ENCODE data around the gene ENOSF1. TPM values are rescaled to one million over a fixed set of nuclear protein-coding genes. Genes with fewer than 3 reads are reported as not detected.

The ENOSF1 gene
- total RNA-seq, 4 donors from 2014 or later: 77.6 to 191 (median 132) TPM

GRCh38 chr18:662197-662596, 50.2 kb downstream of the ENOSF1 start:
- Histone ChIP-seq H3K36me3 (no peaks in the 10 kb centered on the region), H3K4me3 (no peak overlapping the region), H3K4me1 (peaks cover 0 to 6% (median 3%) of the 10 kb centered on the region in 4 donors), H3K27ac (no peak overlapping the region), H3K9me3 (no peaks in the 10 kb centered on the region), H3K27me3 (no peaks in the 10 kb centered on the region)
- TF ChIP-seq, protein P1, sequence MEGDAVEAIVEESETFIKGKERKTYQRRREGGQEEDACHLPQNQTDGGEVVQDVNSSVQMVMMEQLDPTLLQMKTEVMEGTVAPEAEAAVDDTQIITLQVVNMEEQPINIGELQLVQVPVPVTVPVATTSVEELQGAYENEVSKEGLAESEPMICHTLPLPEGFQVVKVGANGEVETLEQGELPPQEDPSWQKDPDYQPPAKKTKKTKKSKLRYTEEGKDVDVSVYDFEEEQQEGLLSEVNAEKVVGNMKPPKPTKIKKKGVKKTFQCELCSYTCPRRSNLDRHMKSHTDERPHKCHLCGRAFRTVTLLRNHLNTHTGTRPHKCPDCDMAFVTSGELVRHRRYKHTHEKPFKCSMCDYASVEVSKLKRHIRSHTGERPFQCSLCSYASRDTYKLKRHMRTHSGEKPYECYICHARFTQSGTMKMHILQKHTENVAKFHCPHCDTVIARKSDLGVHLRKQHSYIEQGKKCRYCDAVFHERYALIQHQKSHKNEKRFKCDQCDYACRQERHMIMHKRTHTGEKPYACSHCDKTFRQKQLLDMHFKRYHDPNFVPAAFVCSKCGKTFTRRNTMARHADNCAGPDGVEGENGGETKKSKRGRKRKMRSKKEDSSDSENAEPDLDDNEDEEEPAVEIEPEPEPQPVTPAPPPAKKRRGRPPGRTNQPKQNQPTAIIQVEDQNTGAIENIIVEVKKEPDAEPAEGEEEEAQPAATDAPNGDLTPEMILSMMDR (IDR thresholded peaks at IDR 0.05): no peak
- TF ChIP-seq POLR2A (IDR thresholded peaks at IDR 0.05): no peak
- no peak for DNase-seq

- H3K4me1 ChIP-seq: peaks cover 0 to 6% (median 3%) of the 10 kb centered on the region in 4 donors
- no peak for TF ChIP-seq POLR2A (IDR thresholded peaks at IDR 0.05)
- TF ChIP-seq, protein P1 (IDR thresholded peaks at IDR 0.05): no peak
- H3K36me3 ChIP-seq: no peaks in the 10 kb centered on the region
- H3K4me3 ChIP-seq: no peak overlapping the region
- H3K9me3 ChIP-seq: no peaks in the 10 kb centered on the region
- H3K27me3 ChIP-seq: no peaks in the 10 kb centered on the region
- no peak for DNase-seq
- no peak overlapping the region for H3K27ac ChIP-seq
Observed at GRCh38 chr18:659597-659996, 52.8 kb downstream of the ENOSF1 start.

GRCh38 chr18:658947-659533, 53.4 kb downstream of the ENOSF1 start:
- H3K9me3 ChIP-seq: no peaks in the 10 kb centered on the region
- peak overlapping the region in 3 of 4 donors; percentile 39 to 76 (median 65) for H3K4me3 ChIP-seq
- H3K27me3 ChIP-seq: no peaks in the 10 kb centered on the region
- H3K4me1 ChIP-seq: peaks cover 0 to 6% (median 3%) of the 10 kb centered on the region in 4 donors
- no peaks in the 10 kb centered on the region for H3K36me3 ChIP-seq
- DNase-seq: no peak
- TF ChIP-seq POLR2A (IDR thresholded peaks at IDR 0.05): no peak
- TF ChIP-seq, protein P1 (IDR thresholded peaks at IDR 0.05): no peak
- no peak overlapping the region for H3K27ac ChIP-seq

- Histone ChIP-seq H3K27me3 (no peaks in the 10 kb centered on the region), H3K9me3 (no peaks in the 10 kb centered on the region), H3K36me3 (no peaks in the 10 kb centered on the region), H3K27ac (peak overlapping the region; percentile 10 to 80 (median 56)), H3K4me3 (peak overlapping the region; percentile 39 to 76 (median 69)), H3K4me1 (peaks cover 0 to 6% (median 3%) of the 10 kb centered on the region in 4 donors)
- DNase-seq: peak; percentile 41 to 93 (median 92)
- peak; percentile 62 to 64 for TF ChIP-seq POLR2A (IDR thresholded peaks at IDR 0.05)
- TF ChIP-seq, protein P1 (IDR thresholded peaks at IDR 0.05): no peak
Observed at GRCh38 chr18:658001-658946, 54.2 kb downstream of the ENOSF1 start.

GRCh38 chr18:657311-658000, 55.0 kb downstream of the ENOSF1 start, which contains the start of gene TYMS:
Gene TYMS, plus strand, starts transcription at chr18:657653. Its CDS starts 90 bp downstream, at chr18:657743.
- peaks cover 0 to 6% (median 3%) of the 10 kb centered on the region in 4 donors for H3K4me1 ChIP-seq
- H3K4me3 ChIP-seq: peak within 1 kb of the TSS; percentile 39 to 76 (median 69)
- peak in 2 of 3 donors; percentile 76 to 82 for DNase-seq
- H3K27me3 ChIP-seq: no peaks in the 10 kb centered on the region
- H3K27ac ChIP-seq: peak within 1 kb of the TSS; percentile 10 to 80 (median 56)
- TF ChIP-seq, protein P1 (IDR thresholded peaks at IDR 0.05): peak in 2 of 6 experiments; percentile 15 to 32
- no peak for TF ChIP-seq POLR2A (IDR thresholded peaks at IDR 0.05)
- no peaks in the 10 kb centered on the region for H3K36me3 ChIP-seq
- H3K9me3 ChIP-seq: no peaks in the 10 kb centered on the region

All from Peyer's patch (tissue), 4 donors.